ENCODE data around the gene SARDH. TPM values are rescaled to one million over a fixed set of nuclear protein-coding genes. Genes with fewer than 3 reads are reported as not detected.
"Not testable (repeated sequence)": the region's sequence is repeated elsewhere in the genome, so short reads cannot be mapped to it uniquely, and the experiment has no call there.

The SARDH gene
- total RNA-seq, 1 donor from 2014 or later = 2.6 TPM

GRCh38 chr9:133759946-133760345 lies 21.8 kb upstream of the SARDH start:
- no peak for DNase-seq

GRCh38 chr9:133759146-133759900 lies 21.2 kb upstream of the SARDH start:
- no peak for DNase-seq

GRCh38 chr9:133758228-133758627 lies 20.1 kb upstream of the SARDH start:
- DNase-seq = no peak

GRCh38 chr9:133754688-133755227 lies 16.6 kb upstream of the SARDH start:
- DNase-seq = no peak

- no peak for DNase-seq
Observed at GRCh38 chr9:133754187-133754586, 16.0 kb upstream of the SARDH start.

GRCh38 chr9:133752739-133753446 lies 14.7 kb upstream of the SARDH start:
- no peak for DNase-seq

GRCh38 chr9:133750982-133751649 lies 13.0 kb upstream of the SARDH start:
- no peak for DNase-seq

GRCh38 chr9:133747309-133747708 lies 9.2 kb upstream of the SARDH start:
- DNase-seq = no peak

GRCh38 chr9:133744528-133744927 lies 6.4 kb upstream of the SARDH start:
- DNase-seq = not testable (repeated sequence)

- peak; percentile 26 for DNase-seq
Observed at GRCh38 chr9:133742849-133743444, 4.8 kb upstream of the SARDH start.

GRCh38 chr9:133742251-133742650 lies 4.1 kb upstream of the SARDH start:
- no peak for DNase-seq

- no peak for DNase-seq
Observed at GRCh38 chr9:133741716-133742115, 3.6 kb upstream of the SARDH start.

- DNase-seq = no peak
Observed at GRCh38 chr9:133740911-133741310, 2.8 kb upstream of the SARDH start.

- DNase-seq = no peak
Observed at GRCh38 chr9:133739408-133740280, 1.5 kb upstream of the SARDH start.

- DNase-seq = no peak
Observed at GRCh38 chr9:133738640-133739225, 581 bp upstream of the SARDH start.

GRCh38 chr9:133737071-133737773 lies 930 bp downstream of the SARDH start:
- no peak for DNase-seq

- DNase-seq = no peak
Observed at GRCh38 chr9:133735931-133736330, 2.2 kb downstream of the SARDH start.

GRCh38 chr9:133735415-133735775 lies 2.8 kb downstream of the SARDH start:
- no peak for DNase-seq

GRCh38 chr9:133734590-133735414 lies 3.4 kb downstream of the SARDH start:
- no peak for DNase-seq
